CD4-positive, alpha-beta memory T cell (primary cell): ENCODE data around the gene SPATA6L. TPM values are rescaled to one million over a fixed set of nuclear protein-coding genes. Genes with fewer than 3 reads are reported as not detected.

Experiments
- CTCF ChIA-PET: fragments of 350-600 bp; sonication (Branson Sonifier 250); formaldehyde crosslinking; loops from one replicate; lab custom pipeline; 2021; ENCODE audit warnings: inconsistent platforms; ENCODE audit not compliant: partially characterized antibody; lab: Charles Lee
- POLR2A ChIA-PET: fragments of 350-600 bp; sonication (Branson Sonifier 250); formaldehyde crosslinking; loops from one replicate; lab custom pipeline; 2021; ENCODE audit not compliant: partially characterized antibody; lab: Charles Lee
- DNase-seq, 5 donors: peaks; one replicate each; pipeline versions ENCODE4 v3.0.0 to v3.0.0-alpha.2; 2020 to 2022; ENCODE audit warnings: mixed read lengths in 1 of 5
- H3K27ac ChIP-seq: one replicate; pipeline ENCODE4 v1.7.0; 2013; ENCODE audit warnings: low read depth, low read length
- H3K27me3 ChIP-seq: 2 replicates; pipeline ENCODE4 v1.7.0; 2013; ENCODE audit warnings: mild to moderate bottlenecking, low read length, moderate library complexity; ENCODE audit not compliant: insufficient read depth
- H3K36me3 ChIP-seq: 2 replicates; pipeline ENCODE4 v1.7.0; 2013; ENCODE audit warnings: mild to moderate bottlenecking, low read length, moderate library complexity; ENCODE audit not compliant: insufficient read depth
- H3K4me1 ChIP-seq: 2 replicates; pipeline ENCODE4 v1.7.0; 2013; ENCODE audit warnings: mild to moderate bottlenecking, low read length, moderate library complexity; ENCODE audit not compliant: insufficient read depth
- H3K4me3 ChIP-seq, 2 donors: one replicate each; pipeline ENCODE4 v1.7.0; 2013; ENCODE audit warnings: low read length in 2 of 2, mild to moderate bottlenecking in 1 of 2
- H3K9me3 ChIP-seq, 2 donors: one replicate each; pipeline ENCODE4 v1.7.0; 2013; ENCODE audit warnings: low read length in 2 of 2, control low read depth in 1 of 2; ENCODE audit not compliant: control insufficient read depth in 1 of 2
- H3K27ac Mint-ChIP-seq, 7 donors: one replicate each; pipeline ENCODE4 v1.8.0; 2020 to 2021; ENCODE audit warnings: mixed read lengths in 7 of 7, mild to moderate bottlenecking in 6 of 7, inconsistent platforms in 3 of 7, moderate library complexity in 3 of 7
- H3K27me3 Mint-ChIP-seq, 2 donors: one replicate each; pipeline ENCODE4 v1.8.0; 2020 to 2021; ENCODE audit warnings: mixed read lengths in 2 of 2
- H3K36me3 Mint-ChIP-seq, 2 donors: one replicate each; pipeline ENCODE4 v1.8.0; 2020 to 2021; ENCODE audit warnings: mixed read lengths in 2 of 2, inconsistent platforms in 1 of 2, mild to moderate bottlenecking in 1 of 2
- H3K4me1 Mint-ChIP-seq, 4 donors: one replicate each; pipeline ENCODE4 v1.8.0; 2020 to 2021; ENCODE audit warnings: mixed read lengths in 4 of 4, mild to moderate bottlenecking in 1 of 4
- H3K4me3 Mint-ChIP-seq, 8 donors: one replicate each; pipeline ENCODE4 v1.8.0; 2020 to 2021; ENCODE audit warnings: mixed read lengths in 8 of 8, mild to moderate bottlenecking in 7 of 8, moderate library complexity in 6 of 8, inconsistent platforms in 3 of 8
- H3K9me3 Mint-ChIP-seq, 8 donors: one replicate each; pipeline ENCODE4 v1.8.0; 2020 to 2021; ENCODE audit warnings: mixed read lengths in 8 of 8, mild to moderate bottlenecking in 5 of 8, inconsistent platforms in 3 of 8, moderate library complexity in 1 of 8
- intact Hi-C: fragments of 100-400 bp; cut with micrococcal nuclease; formaldehyde crosslinking; loops from one replicate; pipeline ENCODE4 v1.15.1; 2023
- polyA plus RNA-seq, 2 donors: library from polyadenylated mRNA; unstranded; fragments of 300-500 nt; fragmentation: Illumina TruSeq; gene quantifications; one replicate each; pipeline ENCODE4 v1.2.3, GENCODE V29; 2021
- total RNA-seq, 2 experiments: library from RNA; stranded (reverse); gene quantifications; one replicate each; pipeline ENCODE4 v1.2.3, GENCODE V29; 2021

Gene SPATA6L
- total and polyA plus RNA-seq, 4 experiments from 2014 or later = 1.9 to 3.4 TPM; not detected in 2

DNA sequence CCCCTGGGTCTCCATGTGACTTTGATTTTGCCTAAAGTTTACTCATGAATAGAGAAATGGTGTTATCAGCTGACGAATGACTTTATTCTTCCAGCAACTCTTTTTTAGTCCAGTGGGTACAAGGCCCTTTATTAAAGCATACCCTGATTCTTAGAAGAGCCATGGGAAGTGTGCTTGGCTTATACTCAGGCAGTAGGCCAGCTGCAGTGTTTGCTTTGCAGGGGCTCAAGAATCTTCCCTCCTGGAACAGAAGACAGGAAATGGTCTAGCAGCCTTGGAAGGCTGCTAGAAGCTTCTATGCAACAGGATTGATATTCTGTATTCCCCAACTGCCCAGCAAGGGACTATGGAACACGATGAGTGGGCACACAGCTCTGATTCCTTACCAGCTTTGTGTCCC is 77.6 kb downstream of the SPATA6L start:
- no peaks in the 10 kb centered on the region for H3K36me3 Mint-ChIP-seq
- peaks cover 0 to under 1% (median 0%) of the 10 kb centered on the region in 4 donors for H3K4me1 Mint-ChIP-seq
- Histone ChIP-seq H3K36me3 (no peaks in the 10 kb centered on the region), H3K27ac (no peak overlapping the region), H3K4me1 (no peaks in the 10 kb centered on the region), H3K9me3 (no peaks in the 10 kb centered on the region), H3K4me3 (no peak overlapping the region), H3K27me3 (no peaks in the 10 kb centered on the region)
- no peak for DNase-seq
- ChIA-PET CTCF (interaction anchor here (1.0 to 1.3 kb wide), 2 partner anchors 30 to 55 kb away, joined by 3 read pairs; no protein-coding TSS in a partner anchor), POLR2A (interaction anchor here (1.2 kb wide), 1 partner anchor 12 kb away, joined by 4 read pairs; no protein-coding TSS in a partner anchor)
- H3K9me3 Mint-ChIP-seq = no peaks in the 10 kb centered on the region
- no peak overlapping the region for H3K27ac Mint-ChIP-seq
- no peaks in the 10 kb centered on the region for H3K27me3 Mint-ChIP-seq
- no peak overlapping the region for H3K4me3 Mint-ChIP-seq
- intact Hi-C loops = no loop called here

DNA sequence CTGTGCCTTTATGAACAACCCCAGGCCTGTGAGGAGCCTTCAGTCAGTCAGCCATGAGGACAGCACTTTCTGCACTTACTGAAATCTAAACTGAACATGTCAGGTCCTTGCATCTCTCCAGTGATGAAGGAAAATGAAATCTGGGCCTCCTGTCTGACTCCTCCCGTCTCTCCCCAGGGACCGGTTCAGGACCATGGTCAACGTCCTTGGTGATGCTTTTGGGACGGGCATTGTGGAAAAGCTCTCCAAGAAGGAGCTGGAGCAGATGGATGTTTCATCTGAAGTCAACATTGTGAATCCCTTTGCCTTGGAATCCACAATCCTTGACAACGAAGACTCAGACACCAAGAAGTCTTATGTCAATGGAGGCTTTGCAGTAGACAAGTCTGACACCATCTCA is 81.1 kb downstream of the SPATA6L start:
- Mint-ChIP-seq H3K4me3 (no peak overlapping the region), H3K36me3 (no peaks in the 10 kb centered on the region), H3K9me3 (no peaks in the 10 kb centered on the region), H3K27ac (peak overlapping the region in 1 of 7 donors; percentile 19), H3K4me1 (no peaks in the 10 kb centered on the region), H3K27me3 (no peaks in the 10 kb centered on the region)
- no peaks in the 10 kb centered on the region for H3K9me3 ChIP-seq
- ChIA-PET POLR2A (no interaction called here), CTCF (no interaction called here)
- no peaks in the 10 kb centered on the region for H3K36me3 ChIP-seq
- intact Hi-C loops = no loop called here
- H3K27me3 ChIP-seq = no peaks in the 10 kb centered on the region
- H3K4me1 ChIP-seq = no peaks in the 10 kb centered on the region
- no peak overlapping the region for H3K27ac ChIP-seq
- no peak overlapping the region for H3K4me3 ChIP-seq
- no peak for DNase-seq

- Mint-ChIP-seq H3K4me3 (peak overlapping the region in 1 of 8 donors; percentile 26), H3K36me3 (no peaks in the 10 kb centered on the region), H3K27me3 (no peaks in the 10 kb centered on the region), H3K4me1 (no peaks in the 10 kb centered on the region), H3K27ac (peak overlapping the region in 1 of 7 donors; percentile 51), H3K9me3 (no peaks in the 10 kb centered on the region)
- H3K4me3 ChIP-seq = no peak overlapping the region
- H3K27me3 ChIP-seq = no peaks in the 10 kb centered on the region
- intact Hi-C loops = no loop called here
- POLR2A ChIA-PET = no interaction called here
- H3K9me3 ChIP-seq = no peaks in the 10 kb centered on the region
- DNase-seq = no peak
- H3K4me1 ChIP-seq = no peaks in the 10 kb centered on the region
- no peak overlapping the region for H3K27ac ChIP-seq
- no peaks in the 10 kb centered on the region for H3K36me3 ChIP-seq
- CTCF ChIA-PET = interaction anchor here (0.7 kb wide), 1 partner anchor 20 kb away, joined by 3 read pairs; no protein-coding TSS in a partner anchor
Observed at GRCh38 chr9:4584636-4585035, 81.6 kb downstream of the SPATA6L start.

GRCh38 chr9:4583001-4583400 is 83.3 kb downstream of the SPATA6L start:
- Histone ChIP-seq H3K36me3 (no peaks in the 10 kb centered on the region), H3K4me3 (no peak overlapping the region), H3K27me3 (no peaks in the 10 kb centered on the region), H3K4me1 (no peaks in the 10 kb centered on the region), H3K27ac (no peak overlapping the region), H3K9me3 (no peaks in the 10 kb centered on the region)
- intact Hi-C loops = no loop called here
- Mint-ChIP-seq H3K27me3 (no peaks in the 10 kb centered on the region), H3K27ac (no peak overlapping the region), H3K36me3 (no peaks in the 10 kb centered on the region), H3K4me1 (no peaks in the 10 kb centered on the region), H3K4me3 (no peak overlapping the region), H3K9me3 (no peaks in the 10 kb centered on the region)
- DNase-seq = no peak
- POLR2A ChIA-PET = no interaction called here
- CTCF ChIA-PET = no interaction called here

DNA sequence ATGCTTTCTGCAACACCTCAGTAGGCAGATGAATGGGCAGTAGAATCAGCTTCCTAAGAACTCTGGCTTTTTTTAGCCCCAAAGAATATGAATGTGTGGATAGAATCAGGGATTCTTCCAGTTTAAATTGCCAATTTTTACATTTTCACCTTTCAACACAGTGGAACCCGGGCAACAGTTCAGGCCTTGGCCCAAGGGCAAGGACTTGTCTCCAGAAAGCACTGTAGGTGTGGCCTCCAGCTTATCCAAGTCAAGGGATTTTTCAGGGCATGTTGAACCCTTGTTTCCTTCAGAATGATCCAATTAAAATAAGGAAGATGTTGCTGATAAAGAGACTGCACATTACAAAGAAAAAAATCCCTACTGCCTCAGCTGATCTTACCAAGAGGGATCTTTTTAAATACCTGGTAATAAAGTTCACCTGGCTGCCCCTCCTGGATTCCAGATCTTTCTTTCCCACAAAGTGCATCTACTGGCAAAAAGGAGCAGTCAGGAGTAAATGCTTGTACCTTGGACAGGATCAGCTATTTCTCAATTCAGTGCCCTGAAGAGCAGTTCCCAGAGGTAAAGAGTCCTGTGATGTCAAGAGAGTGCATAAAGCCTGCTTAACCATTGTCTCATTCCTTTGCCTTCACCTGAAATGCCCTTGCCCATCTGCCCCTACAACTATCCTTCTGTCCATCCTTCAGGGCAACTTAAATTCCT is 84.3 kb downstream of the SPATA6L start:
- CTCF ChIA-PET = no interaction called here
- intact Hi-C loops = no loop called here
- no peaks in the 10 kb centered on the region for H3K9me3 ChIP-seq
- H3K27ac ChIP-seq = no peak overlapping the region
- H3K4me3 Mint-ChIP-seq = no peak overlapping the region
- H3K36me3 Mint-ChIP-seq = no peaks in the 10 kb centered on the region
- H3K4me1 Mint-ChIP-seq = no peaks in the 10 kb centered on the region
- no peaks in the 10 kb centered on the region for H3K9me3 Mint-ChIP-seq
- POLR2A ChIA-PET = no interaction called here
- H3K4me3 ChIP-seq = no peak overlapping the region
- no peaks in the 10 kb centered on the region for H3K36me3 ChIP-seq
- H3K27me3 Mint-ChIP-seq = peaks cover 0 to 2% of the 10 kb centered on the region in 2 donors
- H3K4me1 ChIP-seq = no peaks in the 10 kb centered on the region
- no peaks in the 10 kb centered on the region for H3K27me3 ChIP-seq
- H3K27ac Mint-ChIP-seq = no peak overlapping the region
- DNase-seq = no peak

DNA sequence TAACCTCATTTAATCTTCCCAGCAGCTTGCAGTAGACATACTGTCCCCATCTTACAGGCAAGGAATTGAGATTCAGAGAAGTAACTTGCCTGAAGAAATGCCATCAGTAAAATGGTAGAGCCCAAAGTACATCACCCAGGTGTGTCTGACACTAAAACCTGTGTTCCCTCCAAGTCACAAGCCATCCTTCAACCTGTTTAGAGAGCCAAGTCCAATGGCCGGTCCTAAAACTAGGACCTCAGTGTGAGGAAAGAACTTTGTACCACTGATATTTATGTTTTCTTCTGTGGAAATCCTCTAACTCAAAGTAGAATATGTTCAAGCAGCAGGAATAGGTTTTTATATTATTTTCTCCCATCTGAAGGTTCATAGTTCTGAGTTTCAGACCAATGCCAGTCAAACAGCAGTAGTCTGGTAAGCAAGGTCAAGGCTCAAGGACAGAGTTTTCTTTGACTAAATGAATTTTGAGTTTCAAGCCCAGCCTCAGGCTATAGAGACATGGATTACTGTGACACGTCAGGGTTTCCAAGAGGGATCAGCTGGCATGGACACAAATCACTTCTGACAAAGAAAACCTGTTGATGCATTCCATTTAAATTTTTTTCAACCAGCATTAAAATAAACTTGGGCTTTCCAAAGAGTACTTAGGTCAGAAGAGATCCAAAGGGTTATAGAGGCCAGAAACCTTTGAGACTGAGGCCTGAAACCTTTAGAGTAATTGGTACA is 85.1 kb downstream of the SPATA6L start:
- Mint-ChIP-seq H3K9me3 (no peaks in the 10 kb centered on the region), H3K27ac (no peak overlapping the region), H3K36me3 (no peaks in the 10 kb centered on the region), H3K4me1 (no peaks in the 10 kb centered on the region), H3K4me3 (no peak overlapping the region), H3K27me3 (peaks cover 0 to 2% of the 10 kb centered on the region in 2 donors)
- CTCF ChIA-PET = no interaction called here
- H3K4me3 ChIP-seq = no peak overlapping the region
- H3K27ac ChIP-seq = no peak overlapping the region
- POLR2A ChIA-PET = no interaction called here
- no peaks in the 10 kb centered on the region for H3K4me1 ChIP-seq
- no peaks in the 10 kb centered on the region for H3K27me3 ChIP-seq
- no peaks in the 10 kb centered on the region for H3K9me3 ChIP-seq
- no peak for DNase-seq
- intact Hi-C loops = no loop called here
- no peaks in the 10 kb centered on the region for H3K36me3 ChIP-seq

GRCh38 chr9:4579001-4579400 is 87.3 kb downstream of the SPATA6L start:
- no peaks in the 10 kb centered on the region for H3K27me3 ChIP-seq
- ChIA-PET POLR2A (no interaction called here), CTCF (no interaction called here)
- intact Hi-C loops = no loop called here
- Mint-ChIP-seq H3K9me3 (no peaks in the 10 kb centered on the region), H3K27ac (no peak overlapping the region), H3K27me3 (peaks cover 0 to 2% of the 10 kb centered on the region in 2 donors), H3K4me3 (no peak overlapping the region), H3K36me3 (no peaks in the 10 kb centered on the region), H3K4me1 (peaks cover 0 to 4% (median 0%) of the 10 kb centered on the region in 4 donors)
- no peak overlapping the region for H3K27ac ChIP-seq
- H3K4me3 ChIP-seq = no peak overlapping the region
- no peaks in the 10 kb centered on the region for H3K36me3 ChIP-seq
- no peak for DNase-seq
- no peaks in the 10 kb centered on the region for H3K4me1 ChIP-seq
- no peaks in the 10 kb centered on the region for H3K9me3 ChIP-seq
